ENCODE data around the gene SLC5A10. TPM values are rescaled to one million over a fixed set of nuclear protein-coding genes. Genes with fewer than 3 reads are reported as not detected.

Gene SLC5A10
- polyA plus RNA-seq, 6 donors from 2014 or later, result 0.06 to 0.17 (median 0.10) TPM; not detected in 1

DNA sequence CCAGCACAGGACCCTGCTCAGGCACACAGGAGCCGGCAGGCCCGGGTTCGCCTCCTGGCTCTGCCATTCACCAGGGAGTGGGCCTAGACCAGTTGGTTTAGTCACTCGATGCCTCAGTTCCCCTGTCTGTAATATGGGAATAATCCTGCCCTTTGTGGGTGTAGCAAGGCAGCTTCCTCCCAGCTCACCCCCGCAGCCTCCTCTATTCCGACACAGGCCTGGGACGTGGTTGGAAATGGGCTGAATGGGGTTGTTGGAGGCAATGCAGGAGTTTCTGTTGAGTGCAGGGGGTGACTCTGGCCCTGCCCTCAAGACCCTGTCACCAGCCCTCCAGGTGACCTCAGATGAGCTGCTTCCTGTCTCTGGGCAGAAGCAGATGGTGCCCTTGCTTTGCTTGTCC is 19.8 kb downstream of the SLC5A10 start:
- no peaks in the 10 kb centered on the region for H3K36me3 Mint-ChIP-seq

DNA sequence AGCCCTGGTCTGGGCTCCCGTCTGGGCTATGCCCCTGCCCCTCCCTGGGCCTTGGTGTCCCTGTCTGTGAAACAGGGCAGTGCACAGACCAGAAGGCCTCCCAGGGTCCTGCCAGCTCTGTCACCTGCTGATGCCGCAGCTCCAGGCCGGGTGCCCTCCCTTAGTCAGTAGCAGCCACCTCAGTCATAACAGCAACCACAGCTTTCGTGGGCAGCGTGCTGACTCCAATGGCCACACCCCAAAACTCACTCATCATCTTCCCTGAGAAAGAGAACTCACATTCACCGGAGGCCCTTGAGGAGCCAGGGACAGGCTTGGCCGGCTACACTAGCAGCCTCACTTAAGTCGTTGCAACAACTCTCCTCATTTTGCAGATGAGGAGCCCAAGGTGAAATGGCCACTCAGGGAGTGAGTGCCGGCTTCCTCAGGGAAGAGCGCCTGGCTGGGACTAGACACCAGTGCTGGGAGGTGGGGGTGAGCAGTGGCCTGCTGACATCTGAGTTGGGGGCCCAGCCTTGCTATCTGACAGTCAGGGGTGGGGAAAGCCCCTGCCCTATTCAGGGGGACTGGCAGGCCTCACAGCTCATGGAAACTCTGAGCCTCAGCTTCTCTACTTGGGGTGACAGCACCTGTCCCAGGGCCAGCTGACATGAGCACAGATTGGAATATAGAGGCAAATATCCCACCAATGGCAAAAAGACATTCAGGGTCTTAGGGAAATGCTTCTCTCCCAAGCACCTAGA is 22.6 kb downstream of the SLC5A10 start:
- DNase-seq (no peak), ATAC-seq (ENCODE audit: low read depth in 2 of 2) (no peak)
- H3K36me3 Mint-ChIP-seq, result no peaks in the 10 kb centered on the region
- peak overlapping the region in 1 of 6 donors; percentile 27 for H3K27ac Mint-ChIP-seq
- no peaks in the 10 kb centered on the region for H3K27me3 Mint-ChIP-seq
- H3K4me1 Mint-ChIP-seq, result no peaks in the 10 kb centered on the region
- H3K4me3 Mint-ChIP-seq, result no peak overlapping the region
- H3K9me3 Mint-ChIP-seq, result no peaks in the 10 kb centered on the region

More for the DNA sequence above, 19.8 kb downstream of the SLC5A10 start:
- no peak overlapping the region for H3K27ac Mint-ChIP-seq
- no peaks in the 10 kb centered on the region for H3K4me1 Mint-ChIP-seq
- H3K9me3 Mint-ChIP-seq, result no peaks in the 10 kb centered on the region
- ATAC-seq (ENCODE audit: low read depth in 2 of 2) (no peak), DNase-seq (no peak)
- H3K4me3 Mint-ChIP-seq, result no peak overlapping the region
- no peaks in the 10 kb centered on the region for H3K27me3 Mint-ChIP-seq

DNA sequence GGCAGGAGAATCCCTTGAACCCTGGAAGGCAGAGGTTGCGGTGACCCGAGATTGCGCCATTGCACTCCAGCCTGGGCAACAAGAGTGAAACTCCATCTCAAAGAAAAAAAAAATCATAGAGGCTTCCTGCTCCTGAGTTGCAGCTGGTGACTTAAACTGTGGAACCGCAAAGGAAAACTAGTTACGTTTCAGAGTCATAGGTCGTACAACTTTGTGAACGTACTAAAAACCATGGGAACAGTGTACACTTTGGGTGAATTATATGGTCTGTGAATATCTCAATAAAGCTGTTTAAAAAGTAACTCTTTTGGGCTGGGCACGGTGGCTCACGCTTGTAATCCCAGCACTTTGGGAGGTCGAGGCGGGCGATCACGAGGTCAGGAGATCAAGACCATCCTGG is 23.6 kb downstream of the SLC5A10 start:
- Mint-ChIP-seq H3K4me1 (no peaks in the 10 kb centered on the region), H3K27me3 (no peaks in the 10 kb centered on the region), H3K9me3 (no peaks in the 10 kb centered on the region), H3K27ac (no peak overlapping the region), H3K36me3 (no peaks in the 10 kb centered on the region), H3K4me3 (no peak overlapping the region)
- DNase-seq (no peak), ATAC-seq (ENCODE audit: low read depth in 2 of 2) (no peak)

DNA sequence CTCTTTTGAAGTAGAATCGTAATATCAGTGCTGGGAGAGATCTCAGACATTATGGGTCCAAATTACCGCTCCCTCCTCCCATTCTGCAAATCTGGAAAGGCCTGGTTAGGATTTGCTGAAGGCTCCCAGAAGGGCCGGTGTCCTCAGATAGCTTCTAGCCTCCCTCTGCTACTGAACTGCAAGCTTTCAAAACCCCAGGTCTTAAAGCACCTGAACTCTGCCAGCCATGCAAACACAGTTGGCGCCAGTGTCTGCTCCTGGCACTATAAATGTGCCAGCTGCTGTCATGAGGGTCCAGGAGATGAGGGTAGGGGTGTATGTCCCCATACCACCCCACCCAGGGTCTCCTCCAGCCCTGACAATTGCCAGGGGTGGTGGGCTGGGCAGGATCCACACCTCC is 24.2 kb downstream of the SLC5A10 start:
- H3K4me1 Mint-ChIP-seq, result no peaks in the 10 kb centered on the region
- no peak overlapping the region for H3K27ac Mint-ChIP-seq
- ATAC-seq (ENCODE audit: low read depth in 2 of 2), result no peak
- no peak for DNase-seq
- H3K36me3 Mint-ChIP-seq, result no peaks in the 10 kb centered on the region
- no peaks in the 10 kb centered on the region for H3K27me3 Mint-ChIP-seq
- H3K9me3 Mint-ChIP-seq, result no peaks in the 10 kb centered on the region
- no peak overlapping the region for H3K4me3 Mint-ChIP-seq

DNA sequence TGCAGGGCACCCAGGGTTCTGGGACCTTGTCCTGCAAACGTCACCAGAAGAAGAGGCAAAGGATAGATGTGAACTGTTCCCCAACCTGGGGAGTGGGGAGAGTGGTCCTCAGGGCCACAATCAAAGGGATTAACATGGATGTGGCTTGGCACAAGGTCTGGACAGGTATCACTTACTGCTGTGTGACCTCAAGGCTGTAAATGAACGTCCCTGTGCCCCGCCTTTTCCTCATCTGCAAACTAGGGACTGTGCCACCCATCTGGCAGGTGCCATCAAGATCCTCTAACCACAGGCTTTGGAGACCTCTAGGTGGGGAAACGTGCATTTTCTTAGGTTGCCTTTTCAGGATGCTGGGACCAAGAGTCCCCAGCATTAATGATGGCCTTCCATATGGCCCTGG is 25.1 kb downstream of the SLC5A10 start:
- ATAC-seq (ENCODE audit: low read depth in 2 of 2), result no peak
- Mint-ChIP-seq H3K27ac (peak overlapping the region in 1 of 6 donors; percentile 69), H3K4me3 (no peak overlapping the region), H3K9me3 (no peaks in the 10 kb centered on the region), H3K4me1 (no peaks in the 10 kb centered on the region), H3K27me3 (no peaks in the 10 kb centered on the region), H3K36me3 (no peaks in the 10 kb centered on the region)
- DNase-seq, result no peak

DNA sequence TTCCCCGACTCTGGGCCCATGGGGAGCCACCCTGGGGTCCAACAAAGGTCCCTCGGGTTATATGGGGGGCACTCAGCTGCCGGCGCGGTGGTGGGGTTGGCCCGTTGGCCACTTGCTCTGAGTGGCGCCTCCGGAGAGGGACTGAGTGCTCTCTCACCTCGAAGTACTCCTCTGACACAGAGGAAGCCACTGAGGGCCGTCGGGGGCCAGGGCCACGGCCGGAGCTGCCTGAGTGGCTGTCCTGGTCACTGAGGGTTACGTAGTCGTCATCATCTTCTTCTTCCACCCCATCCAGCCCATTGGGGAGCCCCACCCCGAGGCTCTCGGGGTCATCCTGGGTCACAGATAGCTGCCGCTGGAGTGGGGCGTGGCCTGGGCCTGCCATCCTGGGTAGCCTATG is 25.7 kb downstream of the SLC5A10 start:
- H3K27ac Mint-ChIP-seq, result peak overlapping the region in 2 of 6 donors; percentile 38 to 85
- no peaks in the 10 kb centered on the region for H3K4me1 Mint-ChIP-seq
- ATAC-seq (ENCODE audit: low read depth in 2 of 2) (no peak), DNase-seq (no peak)
- H3K36me3 Mint-ChIP-seq, result no peaks in the 10 kb centered on the region
- H3K4me3 Mint-ChIP-seq, result no peak overlapping the region
- no peaks in the 10 kb centered on the region for H3K27me3 Mint-ChIP-seq
- no peaks in the 10 kb centered on the region for H3K9me3 Mint-ChIP-seq

DNA sequence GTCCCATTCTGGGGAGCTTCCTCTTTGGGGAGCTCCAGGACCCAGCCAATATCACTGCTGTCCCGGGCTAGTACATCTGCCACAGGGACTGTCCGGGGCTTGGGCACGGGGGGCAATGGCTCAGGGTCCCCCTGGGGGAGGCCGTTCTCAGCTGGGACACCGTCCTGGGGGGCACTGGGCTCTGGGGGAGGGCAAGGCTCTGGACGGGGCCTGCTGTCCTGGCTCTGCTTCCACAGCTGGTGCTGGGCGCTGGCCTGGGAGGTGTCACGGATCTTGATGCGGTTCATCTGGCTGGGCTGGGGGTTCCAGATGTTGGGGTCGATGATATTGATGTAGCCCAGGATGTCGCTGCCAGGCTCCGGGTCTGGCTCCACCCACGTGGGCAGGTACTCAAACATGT is 26.1 kb downstream of the SLC5A10 start:
- Mint-ChIP-seq H3K4me1 (no peaks in the 10 kb centered on the region), H3K9me3 (no peaks in the 10 kb centered on the region), H3K27me3 (no peaks in the 10 kb centered on the region), H3K27ac (no peak overlapping the region), H3K4me3 (no peak overlapping the region), H3K36me3 (no peaks in the 10 kb centered on the region)
- DNase-seq (no peak), ATAC-seq (ENCODE audit: low read depth in 2 of 2) (no peak)

DNA sequence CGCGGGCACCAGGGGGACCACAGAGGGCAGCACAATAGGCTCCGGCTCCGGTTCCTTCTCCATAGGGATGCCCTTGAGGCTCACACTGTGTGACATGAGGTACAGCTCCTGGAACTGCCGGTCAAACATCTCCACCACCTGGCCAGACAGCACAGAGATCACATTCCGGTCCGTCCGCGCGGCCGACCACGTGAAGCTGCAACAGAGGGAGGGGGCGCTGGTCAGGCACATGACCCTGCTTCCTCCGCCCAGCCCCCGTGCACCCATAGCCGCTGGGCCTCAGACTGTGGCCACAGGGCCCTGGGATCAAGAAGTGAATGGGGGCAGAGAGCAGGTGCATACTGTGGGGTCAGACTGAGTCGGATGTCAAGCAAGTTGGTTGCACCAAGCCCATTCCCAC is 26.7 kb downstream of the SLC5A10 start:
- Mint-ChIP-seq H3K27me3 (no peaks in the 10 kb centered on the region), H3K27ac (no peak overlapping the region), H3K9me3 (no peaks in the 10 kb centered on the region), H3K36me3 (no peaks in the 10 kb centered on the region), H3K4me1 (no peaks in the 10 kb centered on the region), H3K4me3 (no peak overlapping the region)
- no peak for ATAC-seq (ENCODE audit: low read depth in 2 of 2)
- no peak for DNase-seq

DNA sequence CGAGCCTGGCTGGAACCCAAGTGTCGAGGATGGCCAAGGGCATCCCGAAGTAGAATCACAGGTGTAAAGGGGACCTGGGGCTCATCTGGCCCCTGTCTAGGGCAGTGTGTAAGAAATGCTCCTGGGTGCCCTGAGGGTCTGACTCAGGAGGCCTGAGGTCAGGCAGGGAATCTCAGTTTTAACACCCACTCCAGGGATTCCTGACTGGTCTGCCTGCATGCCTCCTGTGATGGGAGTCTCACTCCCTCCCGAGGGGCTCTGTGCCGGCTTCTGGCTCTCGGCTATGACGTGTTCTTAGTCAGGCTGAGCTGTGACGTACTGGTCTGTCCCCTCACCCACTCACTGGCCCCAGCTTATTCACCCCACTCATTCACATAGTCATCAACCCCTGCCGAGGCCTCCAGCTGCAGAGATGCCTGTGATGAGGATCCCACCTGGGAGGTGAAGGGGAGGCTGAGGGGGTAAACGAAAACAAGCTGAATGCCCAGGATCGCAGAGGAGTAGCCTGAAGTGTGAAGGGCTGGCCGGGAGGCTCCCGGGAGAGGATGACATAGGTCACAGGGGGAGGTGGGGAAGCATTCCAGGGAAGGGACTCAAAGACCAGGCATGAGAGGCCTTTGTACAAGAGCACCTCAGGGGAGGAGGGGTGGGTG is 28.8 kb downstream of the SLC5A10 start:
- Mint-ChIP-seq H3K27ac (peak overlapping the region in 1 of 6 donors; percentile 81), H3K27me3 (no peaks in the 10 kb centered on the region), H3K36me3 (peaks cover 0 to under 1% of the 10 kb centered on the region in 2 donors), H3K4me3 (no peak overlapping the region), H3K9me3 (no peaks in the 10 kb centered on the region), H3K4me1 (no peaks in the 10 kb centered on the region)
- DNase-seq (no peak), ATAC-seq (ENCODE audit: low read depth in 2 of 2) (no peak)

DNA sequence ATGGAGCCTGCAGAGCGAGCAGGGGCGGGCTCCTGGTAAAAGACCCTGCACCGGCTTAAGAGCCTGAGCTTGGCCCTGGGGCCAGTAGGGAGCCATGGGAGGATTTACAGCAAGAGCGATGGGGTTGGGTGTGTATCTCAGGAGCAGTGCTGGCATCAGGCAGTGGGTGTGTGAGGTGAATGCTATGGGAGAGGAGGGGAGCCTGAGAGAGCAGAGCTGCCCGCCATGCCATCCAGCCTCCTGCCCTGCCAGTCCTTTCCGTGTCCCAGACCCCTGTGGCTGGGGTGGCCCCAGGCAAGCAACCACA is 29.3 kb downstream of the SLC5A10 start:
- Mint-ChIP-seq H3K4me1 (no peaks in the 10 kb centered on the region), H3K27ac (no peak overlapping the region), H3K9me3 (no peaks in the 10 kb centered on the region), H3K27me3 (no peaks in the 10 kb centered on the region), H3K4me3 (no peak overlapping the region), H3K36me3 (peaks cover 0 to 5% of the 10 kb centered on the region in 2 donors)
- no peak for DNase-seq
- no peak for ATAC-seq (ENCODE audit: low read depth in 2 of 2)

DNA sequence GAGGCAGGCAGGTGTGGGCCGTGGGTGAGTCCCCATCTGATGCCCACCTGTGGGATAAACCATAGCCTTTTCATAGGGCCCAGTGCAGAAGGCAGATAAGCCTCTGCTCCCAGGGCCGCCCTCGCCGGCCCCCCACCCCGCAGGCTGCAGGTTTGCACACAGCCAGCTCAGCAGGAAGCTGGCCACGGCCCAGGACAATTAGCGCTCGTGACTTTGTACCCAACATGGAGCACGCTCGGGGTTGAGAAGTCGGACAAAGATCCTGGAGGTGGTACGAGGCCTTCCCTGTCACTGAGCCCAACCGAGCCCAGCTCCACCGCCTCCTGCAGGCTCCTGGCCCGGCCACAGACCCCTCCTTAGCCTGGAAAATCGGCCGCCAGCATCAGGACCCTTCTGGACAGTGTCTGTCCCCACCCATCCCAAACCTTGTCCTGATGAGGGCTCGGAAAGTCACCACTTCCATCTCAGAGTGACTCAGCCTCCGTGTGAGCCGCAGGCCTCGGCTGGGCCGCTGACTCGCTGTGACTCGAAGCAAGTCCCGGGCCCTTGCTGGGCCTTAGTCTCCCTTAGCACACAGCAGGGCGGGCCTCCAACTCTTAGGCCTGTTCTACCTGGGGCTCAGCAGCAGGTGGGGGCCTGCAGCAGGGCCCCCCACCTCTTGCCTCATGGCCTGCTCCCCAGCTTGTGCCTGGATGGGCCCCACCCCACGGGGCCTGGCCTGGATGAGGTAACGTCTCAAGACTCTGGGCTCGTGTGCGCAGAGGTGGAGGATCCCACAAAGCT is 29.9 kb downstream of the SLC5A10 start:
- no peaks in the 10 kb centered on the region for H3K4me1 Mint-ChIP-seq
- H3K36me3 Mint-ChIP-seq, result peaks cover 0 to 5% of the 10 kb centered on the region in 2 donors
- no peak overlapping the region for H3K4me3 Mint-ChIP-seq
- H3K9me3 Mint-ChIP-seq, result no peaks in the 10 kb centered on the region
- DNase-seq, result no peak
- no peaks in the 10 kb centered on the region for H3K27me3 Mint-ChIP-seq
- no peak for ATAC-seq (ENCODE audit: low read depth in 2 of 2)
- no peak overlapping the region for H3K27ac Mint-ChIP-seq

DNA sequence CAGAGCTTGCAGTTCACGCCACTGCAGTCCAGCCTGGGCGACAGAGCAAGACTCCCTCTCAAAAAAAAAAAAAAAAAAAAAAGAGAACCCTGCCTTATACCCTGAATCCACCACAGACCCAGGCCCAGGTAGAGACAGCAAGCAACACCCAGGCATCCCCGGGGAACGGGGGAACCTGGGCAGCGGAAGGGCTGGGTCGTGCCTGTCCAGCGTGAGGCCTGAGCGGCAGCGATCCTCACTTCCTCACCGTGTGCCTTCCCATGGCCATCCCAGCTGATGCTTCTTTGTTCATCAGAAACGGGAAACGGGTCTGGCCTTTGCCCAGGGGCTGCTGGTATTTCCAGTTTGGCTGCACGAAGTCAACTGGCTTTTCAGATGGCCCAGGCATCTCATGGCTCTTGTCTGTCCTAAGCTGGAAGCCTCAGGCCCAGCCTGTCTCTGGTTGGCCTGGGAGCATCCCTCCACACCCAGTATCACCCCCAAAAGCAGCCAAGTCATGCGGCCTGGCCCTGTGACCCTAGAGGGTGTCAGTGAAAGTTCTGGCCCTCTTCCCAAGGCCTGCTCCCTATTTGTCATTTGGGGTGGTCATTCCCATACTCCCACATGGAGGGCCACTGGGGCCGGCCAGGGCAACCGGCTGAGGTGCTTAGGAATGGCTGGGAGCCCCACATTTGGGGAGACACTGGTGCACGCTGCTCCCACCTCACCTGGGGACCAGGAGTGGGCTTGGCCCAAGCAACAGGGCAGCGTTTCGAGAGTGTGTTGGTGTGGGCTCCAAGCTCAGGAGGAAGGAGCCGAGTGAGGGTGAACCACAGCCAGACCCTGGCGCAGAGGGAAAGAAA is 32.5 kb downstream of the SLC5A10 start:
- H3K9me3 Mint-ChIP-seq, result no peaks in the 10 kb centered on the region
- ATAC-seq (ENCODE audit: low read depth in 2 of 2), result no peak
- H3K27ac Mint-ChIP-seq, result peak overlapping the region in 1 of 6 donors; percentile 49

DNA sequence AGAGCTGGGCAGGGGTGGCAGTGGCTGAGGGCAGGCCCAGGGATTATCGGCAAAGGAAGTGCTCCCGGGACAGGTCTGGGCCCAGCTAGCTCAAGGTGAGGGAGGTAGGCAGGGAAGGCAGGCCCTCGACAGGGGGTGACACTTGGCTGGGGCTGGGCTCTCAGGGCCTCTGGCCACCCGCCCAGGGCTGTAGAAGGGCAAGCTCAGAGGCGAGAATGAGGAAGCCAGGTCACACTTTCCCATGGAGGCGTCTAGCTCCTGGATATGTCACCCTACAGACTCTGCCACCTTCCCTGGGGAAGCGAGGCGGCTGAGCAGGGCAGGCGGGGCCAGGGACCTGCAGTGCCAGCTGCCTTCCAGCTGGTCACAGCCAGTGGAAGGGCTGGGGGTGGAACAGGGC is 33.5 kb downstream of the SLC5A10 start:
- H3K27me3 Mint-ChIP-seq, result no peaks in the 10 kb centered on the region
- no peaks in the 10 kb centered on the region for H3K9me3 Mint-ChIP-seq
- no peak overlapping the region for H3K4me3 Mint-ChIP-seq
- H3K4me1 Mint-ChIP-seq, result no peaks in the 10 kb centered on the region
- peaks cover 0 to 5% of the 10 kb centered on the region in 2 donors for H3K36me3 Mint-ChIP-seq
- no peak overlapping the region for H3K27ac Mint-ChIP-seq
- ATAC-seq (ENCODE audit: low read depth in 2 of 2) (no peak), DNase-seq (no peak)

More for the DNA sequence above, 32.5 kb downstream of the SLC5A10 start:
- no peak for DNase-seq
- Mint-ChIP-seq H3K27me3 (no peaks in the 10 kb centered on the region), H3K36me3 (peaks cover 0 to 5% of the 10 kb centered on the region in 2 donors), H3K4me1 (no peaks in the 10 kb centered on the region), H3K4me3 (no peak overlapping the region)

All from naive B cell (primary cell).